Measurements from ENCODE around the gene KRTAP5-2.
"Not testable (repeated sequence)": the region's sequence is repeated elsewhere in the genome, so short reads cannot be mapped to it uniquely, and the experiment has no call there.

KRTAP5-2 gene

GRCh38 chr11:1625541-1625940 lies 27.4 kb upstream of the KRTAP5-2 start:
- H3K4me3 ChIP-seq (ENCODE audit: low read length): no peak overlapping the region
- DNase-seq (ENCODE audit: low read depth): no peak
- TF ChIP-seq CTCF (IDR thresholded peaks at IDR 0.05; ENCODE audit: insufficient read depth, low read depth, low read length, missing control alignments): no peak

DNA sequence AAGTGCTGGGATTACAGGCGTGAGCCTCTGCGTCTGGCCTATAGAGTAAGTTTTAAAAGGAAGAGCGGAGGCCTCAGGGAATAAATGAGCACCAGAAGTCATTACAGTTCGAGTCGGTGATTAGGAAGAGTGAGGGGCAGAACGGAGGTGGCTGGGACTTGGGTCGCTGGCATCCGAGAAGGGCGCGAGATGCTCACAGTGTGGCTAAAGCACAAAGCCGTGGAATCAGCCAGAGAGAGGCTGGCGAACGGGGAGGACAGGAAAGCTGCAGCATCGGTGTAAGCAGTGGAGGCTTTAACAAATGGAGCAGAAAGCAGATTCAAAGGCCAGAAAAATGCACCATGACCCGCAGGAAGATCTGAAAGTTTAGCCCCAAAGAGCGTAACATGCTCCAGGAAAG lies 26.5 kb upstream of the KRTAP5-2 start:
- no peak for DNase-seq (ENCODE audit: low read depth)
- no peak for TF ChIP-seq CTCF (IDR thresholded peaks at IDR 0.05; ENCODE audit: insufficient read depth, low read depth, low read length, missing control alignments)
- no peak overlapping the region for H3K4me3 ChIP-seq (ENCODE audit: low read length)

GRCh38 chr11:1623716-1624115 lies 25.6 kb upstream of the KRTAP5-2 start:
- no peak for TF ChIP-seq CTCF (IDR thresholded peaks at IDR 0.05; ENCODE audit: insufficient read depth, low read depth, low read length, missing control alignments)
- DNase-seq (ENCODE audit: low read depth): no peak
- H3K4me3 ChIP-seq (ENCODE audit: low read length): no peak overlapping the region

DNA sequence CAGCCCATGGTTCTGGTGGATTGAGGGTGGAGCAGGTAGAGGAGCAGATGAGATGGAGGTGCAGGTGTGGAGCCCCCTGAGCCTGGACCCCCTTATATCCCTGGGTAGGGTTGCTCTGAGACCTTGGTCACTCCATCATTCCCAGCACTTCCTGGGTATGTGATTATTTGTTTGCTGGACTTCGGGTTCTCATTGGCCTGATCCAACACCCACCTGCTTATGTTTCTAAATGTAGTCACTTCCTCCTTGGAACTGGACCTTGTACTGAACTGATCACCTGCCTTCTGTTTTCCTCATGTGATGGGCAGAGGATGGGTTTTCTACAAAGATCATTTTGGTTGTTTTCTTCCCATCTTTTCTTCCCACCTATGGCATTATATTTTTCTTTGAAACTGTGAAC lies 24.0 kb upstream of the KRTAP5-2 start, which contains the start of gene KRTAP5-4:
TSS of gene KRTAP5-4 (minus strand) at position 53 of the 400 bp plus-strand sequence. CDS start at position 8, 45 bp downstream.
- DNase-seq (ENCODE audit: low read depth): no peak
- TF ChIP-seq CTCF (IDR thresholded peaks at IDR 0.05; ENCODE audit: insufficient read depth, low read depth, low read length, missing control alignments): no peak

GRCh38 chr11:1619449-1619848 lies 21.4 kb upstream of the KRTAP5-2 start:
- no peak for DNase-seq (ENCODE audit: low read depth)
- no peak for TF ChIP-seq CTCF (IDR thresholded peaks at IDR 0.05; ENCODE audit: insufficient read depth, low read depth, low read length, missing control alignments)
- H3K4me3 ChIP-seq (ENCODE audit: low read length): no peak overlapping the region

More for the DNA sequence above, 24.0 kb upstream of the KRTAP5-2 start, which contains the start of gene KRTAP5-4:
- no peak within 1 kb of the TSS for H3K4me3 ChIP-seq (ENCODE audit: low read length)

- no peak for TF ChIP-seq CTCF (IDR thresholded peaks at IDR 0.05; ENCODE audit: insufficient read depth, low read depth, low read length, missing control alignments)
- H3K4me3 ChIP-seq (ENCODE audit: low read length): no peak overlapping the region
- no peak for DNase-seq (ENCODE audit: low read depth)
Observed at GRCh38 chr11:1618231-1618630, 20.1 kb upstream of the KRTAP5-2 start.

GRCh38 chr11:1608363-1608762 lies 10.3 kb upstream of the KRTAP5-2 start, which contains the start of gene KRTAP5-3:
Gene KRTAP5-3, minus strand, starts transcription at chr11:1608463. Its CDS starts 78 bp downstream, at chr11:1608385.
- no peak for DNase-seq (ENCODE audit: low read depth)
- no peak for TF ChIP-seq CTCF (IDR thresholded peaks at IDR 0.05; ENCODE audit: insufficient read depth, low read depth, low read length, missing control alignments)
- no peak within 1 kb of the TSS for H3K4me3 ChIP-seq (ENCODE audit: low read length)

DNA sequence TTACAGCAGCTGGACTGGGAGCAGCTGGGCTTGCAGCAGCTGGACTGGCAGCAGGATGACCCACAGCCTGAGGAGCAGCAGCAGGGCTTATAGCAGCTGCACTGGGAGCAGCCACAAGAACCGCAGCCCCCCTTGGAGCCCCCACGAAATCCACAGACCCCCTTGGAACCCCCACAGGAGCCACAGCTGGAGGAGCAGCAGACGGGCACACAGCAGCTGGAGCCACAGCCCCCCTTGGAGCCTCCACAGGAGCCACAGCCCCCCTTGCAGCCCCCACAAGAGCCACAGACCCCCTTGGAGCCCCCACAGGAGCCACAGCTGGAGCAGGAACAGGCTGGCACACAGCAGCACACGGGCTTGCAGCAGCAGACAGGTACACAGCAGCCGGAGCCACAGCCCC lies 9.8 kb upstream of the KRTAP5-2 start:
- DNase-seq (ENCODE audit: low read depth); H3K4me3 ChIP-seq (ENCODE audit: low read length): not testable (repeated sequence)

DNA sequence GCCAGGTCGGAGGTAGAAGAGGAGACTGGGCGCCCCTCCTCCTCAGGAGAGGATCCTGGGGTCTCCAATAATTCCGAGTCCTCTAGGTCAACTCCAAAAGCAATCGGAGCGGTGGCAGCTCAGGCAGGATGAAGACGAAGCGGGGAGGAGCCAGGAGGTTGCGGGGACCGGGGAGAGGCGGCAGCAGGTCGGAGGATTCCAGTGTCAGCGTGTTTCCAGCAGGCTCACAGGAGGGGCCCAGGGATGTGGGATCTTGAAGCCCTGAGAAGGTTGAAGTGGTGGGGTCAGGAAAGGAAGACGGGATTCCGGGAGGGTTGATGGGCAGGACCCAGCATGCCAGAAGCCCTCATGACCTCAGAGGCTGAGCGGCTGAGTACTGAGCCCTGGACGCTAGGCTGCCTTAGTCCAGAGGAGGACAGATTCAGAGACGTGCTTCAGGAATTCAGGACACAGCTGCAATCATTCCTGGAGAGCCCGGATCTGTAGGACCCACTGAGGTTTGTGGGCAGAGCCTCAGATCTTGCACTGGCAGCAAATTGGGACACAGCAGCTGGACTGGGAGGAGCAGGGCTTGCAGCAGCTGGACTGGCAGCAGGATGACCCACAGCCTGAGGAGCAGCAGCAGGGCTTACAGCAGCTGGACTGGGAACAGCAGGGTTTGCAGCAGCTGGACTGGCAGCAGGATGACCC lies 9.2 kb upstream of the KRTAP5-2 start:
- not testable (repeated sequence) for H3K4me3 ChIP-seq (ENCODE audit: low read length); DNase-seq (ENCODE audit: low read depth)

DNA sequence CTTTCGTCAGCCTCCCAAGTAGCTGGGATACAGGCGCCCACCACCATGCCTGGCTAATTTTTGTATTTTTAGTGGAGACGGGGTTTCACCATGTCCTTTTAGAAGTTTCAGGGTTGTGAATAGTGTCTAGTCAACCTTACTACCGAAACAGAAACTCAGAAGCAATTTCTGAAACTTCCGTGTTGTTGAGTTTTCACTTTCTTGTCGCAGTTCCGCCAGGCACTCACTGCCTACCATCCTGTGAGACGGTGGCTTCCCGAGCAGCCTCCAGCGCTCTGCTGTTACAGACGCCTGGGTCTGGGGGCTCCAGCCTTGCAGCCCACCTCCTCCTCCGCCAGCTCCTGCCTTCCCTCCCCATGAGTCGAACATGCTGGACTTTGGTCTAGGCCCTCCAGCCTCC lies 7.8 kb upstream of the KRTAP5-2 start:
- DNase-seq (ENCODE audit: low read depth); H3K4me3 ChIP-seq (ENCODE audit: low read length): not testable (repeated sequence)

Measured in epithelial cell of esophagus (primary cell).